GM23248 (cell line): Measurements from ENCODE around the gene TFIP11.

ENCODE experiments used
- EZH2 ChIP-seq: fragments of 200-600 bp; sonication (generic); IDR thresholded peaks from 2 replicates; pipeline ENCODE4 v1.6.1; 2018; ENCODE audit warnings: antibody characterized with exemption, mild to moderate bottlenecking; ENCODE audit not compliant: insufficient read depth, poor library complexity, severe bottlenecking
- EZH2phosphoT487 ChIP-seq: fragments of 200-600 bp; sonication (generic); IDR thresholded peaks from 2 replicates; pipeline ENCODE4 v1.6.1; 2018; ENCODE audit warnings: antibody characterized with exemption, moderate library complexity, mild to moderate bottlenecking, low read depth; ENCODE audit not compliant: insufficient read depth

- TF ChIP-seq EZH2 (no peak), EZH2phosphoT487 (no peak)
These were observed 59.1 kb downstream of the TFIP11 start for GRCh38 chr22:26453216-26453615.
